Spleen (tissue), 11 donors: ENCODE results near the gene CDK18. TPM values are rescaled to one million over a fixed set of nuclear protein-coding genes. Genes with fewer than 3 reads are reported as not detected.
A peak's percentile ranks its signal among the peaks of the same experiment; 100 is the strongest.

Experiments
- DNase-seq: peaks from one replicate; pipeline ENCODE4 v3.0.0-alpha.2; 2020
- H3K27ac ChIP-seq, 8 donors: fragments of 200-600 bp; sonication (generic) in 7 of 8; 1 replicate in 4 of 8; 2 replicates in 4 of 8; pipeline versions ENCODE4 v1.5.0 to v1.8.0; 2016 to 2021; ENCODE audit warnings: inconsistent platforms in 4 of 8, mild to moderate bottlenecking in 4 of 8, moderate library complexity in 1 of 8
- H3K27me3 ChIP-seq, 7 donors: fragments of 200-600 bp; sonication (generic) in 6 of 7; replicated peaks in 1 of 7; 1 replicate in 4 of 7; 2 replicates in 3 of 7; pipeline versions ENCODE4 v1.5.0 to v1.8.0; 2016 to 2021; ENCODE audit warnings: inconsistent platforms in 3 of 7, mild to moderate bottlenecking in 1 of 7
- H3K36me3 ChIP-seq, 6 donors: fragments of 200-600 bp; sonication (generic) in 5 of 6; 1 replicate in 4 of 6; 2 replicates in 2 of 6; pipeline versions ENCODE4 v1.5.0 to v1.8.0; 2016 to 2021; ENCODE audit warnings: inconsistent platforms in 2 of 6
- H3K4me1 ChIP-seq, 6 donors: fragments of 200-600 bp; sonication (generic) in 5 of 6; 1 replicate in 3 of 6; 2 replicates in 3 of 6; pipeline versions ENCODE4 v1.5.0 to v1.8.0; 2016 to 2021; ENCODE audit warnings: inconsistent platforms in 3 of 6
- H3K4me3 ChIP-seq, 8 donors: fragments of 200-600 bp; sonication (generic) in 7 of 8; 1 replicate in 4 of 8; 2 replicates in 4 of 8; pipeline versions ENCODE4 v1.5.0 to v1.8.0; 2016 to 2021; ENCODE audit warnings: inconsistent platforms in 4 of 8, mild to moderate bottlenecking in 4 of 8, moderate library complexity in 2 of 8
- H3K9me3 ChIP-seq, 8 donors: fragments of 200-600 bp; sonication (generic) in 7 of 8; 1 replicate in 4 of 8; 2 replicates in 4 of 8; pipeline versions ENCODE4 v1.5.0 to v1.8.0; 2016 to 2021; ENCODE audit warnings: inconsistent platforms in 4 of 8
- POLR2A ChIP-seq, 3 donors: fragments of 450-650 bp; IDR thresholded peaks; one replicate each; pipeline ENCODE4 v1.5.1; 2017; ENCODE audit warnings: antibody characterized with exemption in 3 of 3, mild to moderate bottlenecking in 1 of 3
- POLR2AphosphoS5 ChIP-seq, 3 donors: sonication (generic); formaldehyde crosslinking; IDR thresholded peaks; one replicate each; pipeline ENCODE4 v1.5.1; 2017; ENCODE audit warnings: antibody characterized with exemption in 3 of 3
- WGBS, 5 donors: extraction: QIAGEN DNeasy Blood & Tissue Kit in 3 of 5; methylation state at CpG; one replicate each; pipeline versions ENCODE4 v1.1.5 to v1.1.7; 2013 to 2018; 5-methylcytosine and 5-hydroxymethylcytosine counted together
- intact Hi-C: fragments of 100-400 bp; cut with DNase I; formaldehyde crosslinking; loops from one replicate; pipeline ENCODE4 v1.15.0; 2023; ENCODE audit warnings: low total_unique reads
- polyA plus RNA-seq, 3 donors: library from polyadenylated mRNA; stranded (reverse); fragments of 200-250 nt; gene quantifications; one replicate each; pipeline ENCODE4 v1.2.1, GENCODE V29; 2013
- total RNA-seq, 7 donors: library from RNA; depleted of rRNA in 3 of 7; stranded (reverse); fragments of >200 nt in 3 of 7; fragmentation: NEBNext Ultra II Directional in 4 of 7; extraction: Animal tissue kit (Norgen Biotek cat#: 25700) in 4 of 7; gene quantifications; one replicate each; pipeline versions ENCODE4 v1.1.0 to v1.2.1, GENCODE V29; 2016 to 2021
- TF ChIP-seq, protein P1 (sequence below), 11 experiments: fragments of 200-600 bp in 7 of 11; fragments of 450-650 bp in 4 of 11; sonication (generic) in 4 of 11; IDR thresholded peaks in 8 of 11; conservative IDR thresholded peaks in 3 of 11; 1 replicate in 7 of 11; 2 replicates in 4 of 11; pipeline versions ENCODE4 v1.4.0 to v1.8.0; 2016 to 2021; ENCODE audit warnings: antibody characterized with exemption in 11 of 11, inconsistent platforms in 4 of 11, mild to moderate bottlenecking in 1 of 11
- donor health status: healthy with polysubstance abuse.
- donor health status: DM: no; HTN: no; CAD: no; lungs with moderate emphysema.
- donor health status: DM: no; HTN: no; CAD: no.
- donor health status: Bipolar disorder and iron deficiency.
- donor health status: healthy.
- donor health status: DM: no; HTN: no; CAD: no.
- donor health status: DM: yes; HTN: yes; CAD: no.

The CDK18 gene
- total and polyA plus RNA-seq, 10 donors: 3.5 to 25.3 (median 17.8) TPM

DNA sequence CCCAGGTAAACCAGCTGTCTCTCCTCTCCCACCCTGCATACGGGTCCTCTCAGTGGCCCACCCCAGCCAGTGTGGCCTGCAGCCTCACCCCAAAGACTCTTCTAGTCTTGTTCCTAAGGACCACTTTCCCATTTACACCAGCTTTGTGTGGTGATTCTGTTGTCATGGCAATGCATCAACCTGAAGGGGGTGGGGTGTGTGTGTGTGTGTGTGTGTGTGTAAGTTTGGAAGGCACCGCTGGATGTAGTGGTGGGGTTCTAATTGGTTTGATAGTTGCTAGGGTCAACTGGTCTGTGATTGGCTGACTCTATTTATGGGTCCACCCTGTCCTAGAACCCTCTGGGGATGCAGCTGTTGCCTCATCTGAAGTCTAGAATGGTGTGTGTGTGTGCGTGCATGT lies 4.7 kb upstream of the CDK18 start:
- Histone ChIP-seq H3K4me3 (no peak overlapping the region), H3K36me3 (no peaks in the 10 kb centered on the region), H3K4me1 (peaks cover 0 to 24% (median 9%) of the 10 kb centered on the region in 6 donors), H3K27me3 (peaks cover 0 to 14% (median 0%) of the 10 kb centered on the region in 7 donors), H3K9me3 (no peaks in the 10 kb centered on the region), H3K27ac (no peak overlapping the region)
- intact Hi-C loops: no loop called here
- TF ChIP-seq POLR2A (IDR thresholded peaks at IDR 0.05): no peak
- no peak for TF ChIP-seq POLR2AphosphoS5 (IDR thresholded peaks at IDR 0.05)
- TF ChIP-seq, protein P1, sequence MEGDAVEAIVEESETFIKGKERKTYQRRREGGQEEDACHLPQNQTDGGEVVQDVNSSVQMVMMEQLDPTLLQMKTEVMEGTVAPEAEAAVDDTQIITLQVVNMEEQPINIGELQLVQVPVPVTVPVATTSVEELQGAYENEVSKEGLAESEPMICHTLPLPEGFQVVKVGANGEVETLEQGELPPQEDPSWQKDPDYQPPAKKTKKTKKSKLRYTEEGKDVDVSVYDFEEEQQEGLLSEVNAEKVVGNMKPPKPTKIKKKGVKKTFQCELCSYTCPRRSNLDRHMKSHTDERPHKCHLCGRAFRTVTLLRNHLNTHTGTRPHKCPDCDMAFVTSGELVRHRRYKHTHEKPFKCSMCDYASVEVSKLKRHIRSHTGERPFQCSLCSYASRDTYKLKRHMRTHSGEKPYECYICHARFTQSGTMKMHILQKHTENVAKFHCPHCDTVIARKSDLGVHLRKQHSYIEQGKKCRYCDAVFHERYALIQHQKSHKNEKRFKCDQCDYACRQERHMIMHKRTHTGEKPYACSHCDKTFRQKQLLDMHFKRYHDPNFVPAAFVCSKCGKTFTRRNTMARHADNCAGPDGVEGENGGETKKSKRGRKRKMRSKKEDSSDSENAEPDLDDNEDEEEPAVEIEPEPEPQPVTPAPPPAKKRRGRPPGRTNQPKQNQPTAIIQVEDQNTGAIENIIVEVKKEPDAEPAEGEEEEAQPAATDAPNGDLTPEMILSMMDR (IDR thresholded peaks at IDR 0.05 in 8 of 11, conservative IDR thresholded peaks at IDR 0.05 in 3 of 11): no peak
- WGBS, 5 donors: 64 to 85% (median 72%) methylated on average over 3 of the region's 3 CpGs
- no peak for DNase-seq

DNA sequence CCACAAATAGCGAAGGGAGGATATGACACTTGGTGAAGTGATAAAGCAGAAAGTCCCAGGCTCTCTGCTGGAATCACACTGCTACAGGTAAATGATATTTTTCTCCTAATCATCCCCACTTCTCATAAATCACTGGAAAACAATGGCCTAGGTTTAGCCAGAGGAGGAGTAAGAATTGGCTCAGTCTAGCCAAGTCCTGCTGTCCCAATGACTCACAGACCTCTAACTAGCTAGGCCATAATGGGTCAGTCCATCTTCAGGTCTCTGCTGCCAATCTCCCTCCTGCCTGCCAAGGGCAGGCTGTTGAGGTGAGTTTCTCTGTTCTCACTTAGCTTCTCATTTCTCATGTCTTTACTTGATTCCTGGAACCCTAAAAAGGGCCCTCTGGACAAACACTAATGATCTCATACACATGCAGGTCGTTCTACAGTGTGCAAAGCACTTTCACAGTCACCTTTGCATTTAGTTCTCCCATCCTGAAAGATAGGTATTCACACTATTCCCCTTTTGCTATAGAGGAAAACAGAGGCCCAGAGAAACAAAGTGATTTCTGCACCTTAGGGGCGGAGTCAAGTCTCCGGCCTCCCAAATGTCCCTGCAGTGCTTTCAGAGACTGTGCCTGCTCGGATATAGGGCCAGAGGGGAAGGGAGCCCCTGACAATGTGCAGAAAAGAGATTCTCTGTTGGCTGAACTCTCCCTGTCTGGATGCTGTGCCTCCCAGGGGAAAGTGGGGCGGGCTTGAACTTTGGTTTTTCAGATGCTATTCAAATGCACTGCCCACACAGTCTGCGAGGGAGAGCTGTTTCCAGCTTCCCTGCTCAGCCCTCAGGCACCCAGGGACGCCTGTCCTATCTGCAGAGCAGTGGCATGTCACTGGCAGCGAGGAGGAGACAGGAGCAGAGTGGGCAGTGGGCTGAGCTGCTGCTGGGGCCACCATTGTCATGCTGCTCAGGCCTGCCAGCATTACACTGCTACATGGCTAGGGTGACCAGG lies 3.9 kb upstream of the CDK18 start:
- peaks cover 0 to 14% (median 0%) of the 10 kb centered on the region in 7 donors for H3K27me3 ChIP-seq
- peaks cover 0 to 32% (median 17%) of the 10 kb centered on the region in 6 donors for H3K4me1 ChIP-seq
- WGBS, 5 donors: 64 to 84% (median 77%) methylated on average over 5 to 9 of the region's 9 CpGs
- H3K36me3 ChIP-seq: no peaks in the 10 kb centered on the region
- H3K27ac ChIP-seq: peak overlapping the region in 2 of 8 donors; percentile 16 to 28
- H3K4me3 ChIP-seq: no peak overlapping the region
- intact Hi-C loops: no loop called here
- no peaks in the 10 kb centered on the region for H3K9me3 ChIP-seq
- TF ChIP-seq POLR2A (IDR thresholded peaks at IDR 0.05): no peak
- peak in 1 of 3 donors; percentile 12 for TF ChIP-seq POLR2AphosphoS5 (IDR thresholded peaks at IDR 0.05)
- no peak for DNase-seq

DNA sequence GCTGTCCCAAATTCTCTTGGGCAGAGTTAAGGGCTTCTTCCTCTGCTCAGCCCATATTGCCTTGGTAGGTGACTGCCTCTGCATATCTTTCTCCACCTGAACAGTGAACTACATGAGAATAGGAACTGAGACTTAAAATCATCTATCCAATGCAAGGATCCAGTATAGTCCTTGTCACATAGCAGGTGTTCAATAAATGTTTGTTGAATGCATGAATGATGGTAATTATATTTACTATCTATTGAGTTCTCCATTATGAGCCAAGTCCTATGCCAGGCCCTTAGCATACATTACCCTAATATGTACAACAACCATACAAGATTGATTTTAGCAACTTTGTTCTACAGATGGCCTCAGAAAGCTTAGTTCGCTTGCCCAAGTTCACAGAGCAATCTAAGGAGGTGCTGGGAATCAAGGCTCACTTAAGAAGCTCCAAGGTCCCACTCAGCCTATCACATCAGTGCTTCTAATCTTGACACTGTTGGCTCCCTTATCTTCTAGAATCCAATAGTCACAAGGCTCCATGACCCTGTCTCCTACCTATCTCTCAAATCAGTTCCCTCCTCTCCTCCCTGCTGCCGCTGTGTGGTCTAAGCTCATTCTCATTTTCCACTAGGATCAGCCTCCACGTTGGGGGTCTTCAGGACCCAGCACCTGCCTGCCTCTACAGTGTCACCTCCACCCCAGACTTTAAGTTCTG lies 2.2 kb upstream of the CDK18 start:
- H3K27me3 ChIP-seq: peaks cover 0 to 16% (median 0%) of the 10 kb centered on the region in 7 donors
- H3K36me3 ChIP-seq: no peaks in the 10 kb centered on the region
- H3K4me1 ChIP-seq: peaks cover 0 to 44% (median 21%) of the 10 kb centered on the region in 6 donors
- DNase-seq: no peak
- intact Hi-C loops: no loop called here
- H3K27ac ChIP-seq: no peak overlapping the region
- WGBS, 5 donors: 84 to 93% (median 87%) methylated on average over 3 of the region's 3 CpGs
- no peaks in the 10 kb centered on the region for H3K9me3 ChIP-seq
- TF ChIP-seq POLR2A (IDR thresholded peaks at IDR 0.05): no peak
- TF ChIP-seq POLR2AphosphoS5 (IDR thresholded peaks at IDR 0.05): no peak
- TF ChIP-seq, protein P1 (IDR thresholded peaks at IDR 0.05 in 8 of 11, conservative IDR thresholded peaks at IDR 0.05 in 3 of 11): no peak
- no peak overlapping the region for H3K4me3 ChIP-seq

DNA sequence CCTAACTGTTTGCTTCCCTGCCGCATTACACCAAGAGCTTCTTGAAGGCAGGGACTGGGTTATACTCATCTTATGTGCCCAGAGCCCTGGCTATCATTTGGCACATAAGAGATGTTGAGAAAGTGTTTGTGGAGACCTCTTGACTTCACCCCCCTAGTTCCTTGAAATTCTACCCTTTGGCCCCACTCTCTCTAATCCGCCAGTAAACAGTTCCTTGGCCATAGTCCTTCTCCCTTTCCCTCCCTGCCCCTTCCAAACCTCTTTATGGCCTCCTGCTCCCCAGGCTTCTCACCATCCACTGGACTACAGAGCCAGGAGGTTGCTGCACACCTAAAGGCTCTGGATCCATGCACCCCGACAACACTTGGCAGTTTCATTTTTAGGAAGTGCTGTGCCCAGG lies 1.5 kb upstream of the CDK18 start:
- no peak for DNase-seq
- 76 to 88% (median 81%) methylated on average over 3 of the region's 3 CpGs for WGBS, 5 donors
- Histone ChIP-seq H3K27me3 (peaks cover 0 to 16% (median 0%) of the 10 kb centered on the region in 7 donors), H3K4me1 (peaks cover 0 to 44% (median 21%) of the 10 kb centered on the region in 6 donors), H3K9me3 (no peaks in the 10 kb centered on the region), H3K4me3 (no peak overlapping the region), H3K36me3 (no peaks in the 10 kb centered on the region), H3K27ac (peak overlapping the region in 1 of 8 donors; percentile 77)
- no peak for TF ChIP-seq POLR2A (IDR thresholded peaks at IDR 0.05)
- TF ChIP-seq, protein P1 (IDR thresholded peaks at IDR 0.05 in 8 of 11, conservative IDR thresholded peaks at IDR 0.05 in 3 of 11): no peak
- no peak for TF ChIP-seq POLR2AphosphoS5 (IDR thresholded peaks at IDR 0.05)
- intact Hi-C loops: no loop called here
